Lung (tissue), 12 donors: ENCODE measurements around the gene IFT80. TPM values are rescaled to one million over a fixed set of nuclear protein-coding genes. Genes with fewer than 3 reads are reported as not detected.

Experiments
- ATAC-seq: fragments of 200-7000 bp; cut with Tn5 transposase; one replicate; pipeline ENCODE4 v1.9.1; 2020; ENCODE audit warnings: moderate number of reproducible peaks; ENCODE audit not compliant: insufficient read depth, low FRiP score
- DNase-seq, 3 donors: peaks; one replicate each; pipeline ENCODE4 v3.0.0-alpha.2; 2013 to 2017
- H3K27ac ChIP-seq, 2 donors: one replicate each; pipeline ENCODE4 v1.5.1; 2013; ENCODE audit warnings: mild to moderate bottlenecking in 2 of 2, moderate library complexity in 2 of 2, control low read depth in 1 of 2, inconsistent platforms in 1 of 2, low read depth in 1 of 2, low read length in 1 of 2
- H3K27me3 ChIP-seq, 3 donors: one replicate each; pipeline ENCODE4 v1.5.1; 2013; ENCODE audit warnings: low read length in 2 of 3; ENCODE audit not compliant: control insufficient read depth in 3 of 3, insufficient read depth in 3 of 3
- H3K36me3 ChIP-seq, 4 donors: one replicate each; pipeline ENCODE4 v1.5.1; 2013; ENCODE audit warnings: low read length in 4 of 4, mild to moderate bottlenecking in 1 of 4, moderate library complexity in 1 of 4; ENCODE audit not compliant: control insufficient read depth in 4 of 4, insufficient read depth in 4 of 4
- H3K4me1 ChIP-seq, 5 donors: one replicate each; pipeline ENCODE4 v1.5.1; 2013; ENCODE audit warnings: low read length in 5 of 5, mild to moderate bottlenecking in 2 of 5, moderate library complexity in 1 of 5; ENCODE audit not compliant: control insufficient read depth in 5 of 5, insufficient read depth in 5 of 5
- H3K4me3 ChIP-seq: one replicate; pipeline ENCODE4 v1.5.1; 2013; ENCODE audit warnings: mild to moderate bottlenecking, control low read depth, moderate library complexity
- H3K9ac ChIP-seq, 2 donors: one replicate each; pipeline ENCODE4 v1.5.1; 2013; ENCODE audit warnings: low read length in 2 of 2, control low read depth in 1 of 2; ENCODE audit not compliant: insufficient read depth in 1 of 2
- H3K9me3 ChIP-seq, 4 donors: one replicate each; pipeline ENCODE4 v1.5.1; 2013; ENCODE audit warnings: low read length in 3 of 4, mild to moderate bottlenecking in 1 of 4, moderate library complexity in 1 of 4; ENCODE audit not compliant: control insufficient read depth in 4 of 4, insufficient read depth in 3 of 4
- WGBS, 2 donors: extraction: QIAGEN DNeasy Blood & Tissue Kit; methylation state at CpG; one replicate each; pipeline ENCODE4 v1.1.7; 2013; 5-methylcytosine and 5-hydroxymethylcytosine counted together
- polyA plus RNA-seq, 2 donors: library from polyadenylated mRNA; stranded (reverse); fragments of 200-250 nt; gene quantifications; one replicate each; pipeline ENCODE4 v1.2.1, GENCODE V29; 2013
- total RNA-seq, 2 donors: library from RNA; depleted of rRNA in 1 of 2; stranded (reverse); fragments of >200 nt in 1 of 2; gene quantifications; one replicate each; pipeline ENCODE4 v1.2.1, GENCODE V29; 2014 to 2021
- TF ChIP-seq, protein P1 (sequence below): IDR thresholded peaks from 2 replicates; pipeline ENCODE4 v1.5.1; 2012; ENCODE audit warnings: mild to moderate bottlenecking; ENCODE audit errors: control extremely low read depth, extremely low read depth
- donor health status: control.
- donor health status: control.
- donor health status: Bipolar disorder and iron deficiency.
- donor health status: healthy.
- donor health status: DM: yes; HTN: yes; CAD: no.

IFT80 gene
- total and polyA plus RNA-seq, 4 donors = 13.1 to 114 (median 27.9) TPM

DNA sequence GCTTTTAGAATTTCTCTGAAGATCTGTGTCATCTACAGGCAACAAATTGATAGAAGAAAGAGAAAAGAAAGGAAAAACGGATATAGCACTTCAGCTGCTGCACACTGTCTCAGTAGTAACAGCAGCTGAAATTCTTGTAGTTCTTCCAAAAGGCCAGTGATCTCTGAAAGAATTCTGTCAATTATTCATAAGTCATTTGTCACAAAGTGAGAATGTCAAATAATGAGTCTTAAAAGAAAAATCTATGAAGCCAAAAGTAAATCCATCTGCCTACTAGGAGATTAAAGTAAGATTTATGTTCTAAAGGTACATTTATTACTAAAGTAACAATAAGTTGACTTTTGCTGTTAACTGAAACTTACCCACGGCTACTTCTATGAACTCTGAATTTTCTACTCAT is 24.6 kb downstream of the IFT80 start:
- WGBS, 2 donors = 69 to 85% methylated on average over 2 of the region's 2 CpGs
- ATAC-seq = no peak
- no peaks in the 10 kb centered on the region for H3K27me3 ChIP-seq
- H3K4me1 ChIP-seq = no peaks in the 10 kb centered on the region
- DNase-seq = no peak
- no peaks in the 10 kb centered on the region for H3K9me3 ChIP-seq
- peaks cover 0 to 17% (median 4%) of the 10 kb centered on the region in 4 donors for H3K36me3 ChIP-seq
- H3K4me3 ChIP-seq = no peak overlapping the region
- no peak overlapping the region for H3K27ac ChIP-seq
- TF ChIP-seq, protein P1, sequence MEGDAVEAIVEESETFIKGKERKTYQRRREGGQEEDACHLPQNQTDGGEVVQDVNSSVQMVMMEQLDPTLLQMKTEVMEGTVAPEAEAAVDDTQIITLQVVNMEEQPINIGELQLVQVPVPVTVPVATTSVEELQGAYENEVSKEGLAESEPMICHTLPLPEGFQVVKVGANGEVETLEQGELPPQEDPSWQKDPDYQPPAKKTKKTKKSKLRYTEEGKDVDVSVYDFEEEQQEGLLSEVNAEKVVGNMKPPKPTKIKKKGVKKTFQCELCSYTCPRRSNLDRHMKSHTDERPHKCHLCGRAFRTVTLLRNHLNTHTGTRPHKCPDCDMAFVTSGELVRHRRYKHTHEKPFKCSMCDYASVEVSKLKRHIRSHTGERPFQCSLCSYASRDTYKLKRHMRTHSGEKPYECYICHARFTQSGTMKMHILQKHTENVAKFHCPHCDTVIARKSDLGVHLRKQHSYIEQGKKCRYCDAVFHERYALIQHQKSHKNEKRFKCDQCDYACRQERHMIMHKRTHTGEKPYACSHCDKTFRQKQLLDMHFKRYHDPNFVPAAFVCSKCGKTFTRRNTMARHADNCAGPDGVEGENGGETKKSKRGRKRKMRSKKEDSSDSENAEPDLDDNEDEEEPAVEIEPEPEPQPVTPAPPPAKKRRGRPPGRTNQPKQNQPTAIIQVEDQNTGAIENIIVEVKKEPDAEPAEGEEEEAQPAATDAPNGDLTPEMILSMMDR = no peak
- no peak overlapping the region for H3K9ac ChIP-seq

DNA sequence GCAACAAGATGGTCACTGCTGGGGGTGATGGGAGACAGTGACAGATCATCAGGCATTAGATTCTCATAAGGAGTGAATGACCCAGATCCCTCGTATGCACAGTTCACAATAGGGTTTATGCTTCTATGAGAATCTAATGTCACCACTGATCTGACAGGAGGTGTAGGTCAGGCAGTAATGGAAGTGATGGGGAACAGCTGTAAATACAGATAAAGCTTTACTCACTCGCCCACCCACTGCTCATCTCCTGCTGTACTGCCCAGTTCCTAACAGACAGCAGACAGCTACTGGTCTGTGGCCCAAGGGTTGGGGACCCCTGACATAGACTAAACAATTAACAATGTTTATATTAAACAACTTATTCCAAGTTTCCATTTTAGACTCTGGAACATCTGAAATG is 25.4 kb downstream of the IFT80 start:
- Histone ChIP-seq H3K4me1 (no peaks in the 10 kb centered on the region), H3K27ac (no peak overlapping the region), H3K9me3 (no peaks in the 10 kb centered on the region), H3K4me3 (no peak overlapping the region), H3K27me3 (no peaks in the 10 kb centered on the region), H3K9ac (no peak overlapping the region), H3K36me3 (peaks cover 0 to 17% (median 4%) of the 10 kb centered on the region in 4 donors)
- DNase-seq (no peak), ATAC-seq (no peak)
- TF ChIP-seq, protein P1 = no peak
- 94 to 99% methylated on average over 2 of the region's 2 CpGs for WGBS, 2 donors

DNA sequence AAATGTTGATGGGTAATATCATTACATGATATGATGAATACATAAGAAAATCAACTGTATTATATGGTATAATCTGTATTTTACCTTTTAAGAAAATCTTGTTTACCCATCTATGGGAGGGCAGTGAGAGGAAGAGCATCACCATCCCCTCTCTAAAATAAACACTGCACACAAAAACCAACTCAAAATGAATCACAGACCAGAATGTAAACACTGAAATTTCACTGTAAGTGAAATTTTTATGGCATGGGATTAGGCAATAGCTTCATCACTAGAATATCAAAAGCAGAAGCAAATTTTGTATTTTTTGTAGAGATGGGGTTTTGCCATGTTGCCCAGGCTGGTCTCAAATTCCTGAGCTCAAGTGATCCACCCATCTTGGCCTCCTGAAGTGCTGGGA is 26.2 kb downstream of the IFT80 start:
- Histone ChIP-seq H3K36me3 (peaks cover 0 to 17% (median 4%) of the 10 kb centered on the region in 4 donors), H3K4me1 (no peaks in the 10 kb centered on the region), H3K27ac (no peak overlapping the region), H3K27me3 (no peaks in the 10 kb centered on the region), H3K9me3 (no peaks in the 10 kb centered on the region), H3K9ac (no peak overlapping the region), H3K4me3 (no peak overlapping the region)
- no peak for DNase-seq
- ATAC-seq = no peak
- TF ChIP-seq, protein P1 = no peak

GRCh38 chr3:160370987-160371857 is 27.8 kb downstream of the IFT80 start:
- H3K4me1 ChIP-seq = no peaks in the 10 kb centered on the region
- peak in 2 of 3 donors; percentile 17 to 46 for DNase-seq
- no peak overlapping the region for H3K4me3 ChIP-seq
- H3K9ac ChIP-seq = no peak overlapping the region
- 81 to 88% methylated on average over 6 of the region's 6 CpGs for WGBS, 2 donors
- TF ChIP-seq, protein P1 = no peak
- no peaks in the 10 kb centered on the region for H3K27me3 ChIP-seq
- H3K36me3 ChIP-seq = peaks cover 0 to 9% (median 2%) of the 10 kb centered on the region in 4 donors
- no peaks in the 10 kb centered on the region for H3K9me3 ChIP-seq
- peak; percentile 71 for ATAC-seq
- no peak overlapping the region for H3K27ac ChIP-seq
